GM12801 (cell line): ENCODE data around the gene ADAMTS14.

Experiments used
- CTCF ChIP-seq: IDR thresholded peaks from one replicate; pipeline ENCODE4 v1.5.1; 2011; ENCODE audit warnings: control low read depth; ENCODE audit not compliant: insufficient read length; ENCODE audit errors: extremely low read depth

The ADAMTS14 gene

GRCh38 chr10:70699063-70699658 is 26.9 kb downstream of the ADAMTS14 start:
- TF ChIP-seq CTCF: no peak

GRCh38 chr10:70699659-70700174 is 27.4 kb downstream of the ADAMTS14 start:
- no peak for TF ChIP-seq CTCF

- no peak for TF ChIP-seq CTCF
Measured at GRCh38 chr10:70702190-70702763, 30.0 kb downstream of the ADAMTS14 start.

GRCh38 chr10:70704211-70704610 is 31.9 kb downstream of the ADAMTS14 start:
- TF ChIP-seq CTCF: no peak

- no peak for TF ChIP-seq CTCF
Measured at GRCh38 chr10:70705121-70705861, 33.0 kb downstream of the ADAMTS14 start.

GRCh38 chr10:70711177-70711576 is 38.9 kb downstream of the ADAMTS14 start:
- no peak for TF ChIP-seq CTCF

- TF ChIP-seq CTCF: no peak
Measured at GRCh38 chr10:70711911-70712310, 39.6 kb downstream of the ADAMTS14 start.
